Hematopoietic multipotent progenitor cell treated with erythropoietin and hydrocortisone succinate and interleukin-3 and kit ligand, for 4 days (in vitro differentiated cells): ENCODE data around the gene SPDYE3.
"Not testable (repeated sequence)": the region's sequence is repeated elsewhere in the genome, so short reads cannot be mapped to it uniquely, and the experiment has no call there.

Source experiments
- DNase-seq: peaks from one replicate; pipeline ENCODE4 v3.0.0-alpha.2; 2015

Gene SPDYE3, protein sequence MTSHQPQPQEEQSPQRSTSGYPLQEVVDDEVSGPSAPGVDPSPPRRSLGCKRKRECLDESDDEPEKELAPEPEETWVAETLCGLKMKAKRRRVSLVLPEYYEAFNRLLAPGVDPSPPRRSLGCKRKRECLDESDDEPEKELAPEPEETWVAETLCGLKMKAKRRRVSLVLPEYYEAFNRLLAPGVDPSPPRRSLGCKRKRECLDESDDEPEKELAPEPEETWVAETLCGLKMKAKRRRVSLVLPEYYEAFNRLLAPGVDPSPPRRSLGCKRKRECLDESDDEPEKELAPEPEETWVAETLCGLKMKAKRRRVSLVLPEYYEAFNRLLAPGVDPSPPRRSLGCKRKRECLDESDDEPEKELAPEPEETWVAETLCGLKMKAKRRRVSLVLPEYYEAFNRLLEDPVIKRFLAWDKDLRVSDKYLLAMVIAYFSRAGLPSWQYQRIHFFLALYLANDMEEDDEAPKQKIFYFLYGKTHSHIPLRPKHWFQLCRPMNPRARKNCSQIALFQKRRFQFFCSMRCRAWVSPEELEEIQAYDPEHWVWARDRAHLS

DNA sequence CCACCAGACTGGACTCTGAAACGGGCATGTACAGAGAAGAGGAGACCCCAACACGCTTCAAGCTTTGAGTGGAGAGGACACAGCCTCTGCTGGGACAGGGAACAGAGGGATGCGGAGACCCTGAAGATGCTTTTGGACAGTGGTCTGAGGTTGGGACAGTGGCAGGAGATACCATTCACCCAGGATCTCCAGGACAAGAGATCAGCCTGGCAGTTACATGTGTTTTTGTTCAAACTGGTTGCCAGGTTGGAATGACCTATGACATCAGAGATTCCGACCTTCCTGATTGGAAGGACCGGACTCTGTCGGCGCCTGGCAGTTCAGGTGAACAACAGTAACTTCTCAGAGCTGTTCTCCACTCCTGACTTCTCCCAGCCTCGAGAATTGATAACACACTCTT lies at the start of gene SPDYE3:
TSS of gene SPDYE3 (plus strand) at position 301 of the 400 bp plus-strand sequence. CDS start 184 bp downstream, outside the sequence.
- not testable (repeated sequence) for DNase-seq

DNA sequence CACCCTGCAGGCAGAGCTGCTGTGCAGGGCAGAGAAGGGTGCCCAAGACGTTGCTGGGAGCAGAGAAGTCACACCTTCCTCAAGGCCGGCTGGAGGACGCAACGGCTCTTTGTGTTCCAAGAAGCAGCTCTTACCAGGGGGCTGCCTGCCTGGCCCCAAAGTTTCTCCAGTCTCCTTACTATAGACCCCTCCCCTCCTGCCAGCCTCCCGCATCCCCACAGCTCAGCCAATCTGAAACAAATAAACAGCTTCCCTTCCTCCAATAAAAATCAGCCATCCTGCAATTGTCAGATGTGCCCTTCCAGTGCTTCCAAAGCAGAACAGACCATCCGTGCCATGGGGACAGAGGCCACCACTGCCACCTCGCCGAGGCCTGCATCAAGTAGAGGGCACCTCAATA lies 47.5 kb upstream of the SPDYE3 start:
- not testable (repeated sequence) for DNase-seq

DNA sequence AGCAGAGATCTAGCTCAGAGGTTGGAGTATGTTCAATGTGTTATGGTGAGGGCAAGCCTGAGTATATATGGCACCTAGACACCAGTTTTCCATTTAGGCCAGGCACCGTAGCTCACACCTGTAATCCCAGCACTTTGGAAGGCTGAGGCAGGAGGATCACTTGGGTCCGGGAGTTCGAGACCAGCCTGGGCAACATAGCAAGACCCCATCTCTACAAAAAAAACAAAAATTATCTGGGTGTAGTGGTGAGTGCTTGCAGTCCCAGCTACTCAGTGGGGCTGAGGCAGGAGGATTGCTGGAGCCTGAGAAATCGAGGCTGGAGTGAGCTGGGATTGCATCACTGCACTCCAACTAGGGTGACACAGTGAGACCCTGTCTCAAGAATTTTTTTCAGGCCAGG lies 44.6 kb upstream of the SPDYE3 start:
- not testable (repeated sequence) for DNase-seq

DNA sequence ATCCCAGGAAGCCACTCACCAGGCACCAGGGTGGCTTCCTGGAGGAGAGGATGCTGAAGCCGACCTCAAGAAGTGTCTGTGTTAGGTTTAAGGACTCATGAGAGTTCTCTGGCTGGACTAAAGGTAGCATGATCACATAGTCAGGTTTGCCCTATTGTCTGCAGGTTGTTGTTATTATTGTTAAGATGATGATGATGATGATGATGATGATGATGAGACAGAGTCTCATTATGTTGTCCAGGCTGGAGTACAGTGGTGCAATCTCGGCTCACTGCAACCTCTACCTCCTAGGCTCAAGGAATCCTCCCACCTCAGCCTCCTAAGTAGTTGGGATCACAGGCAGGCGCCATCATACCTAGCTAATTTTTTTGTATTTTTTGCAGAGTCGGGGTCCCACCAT lies 43.3 kb upstream of the SPDYE3 start:
- DNase-seq = not testable (repeated sequence)

DNA sequence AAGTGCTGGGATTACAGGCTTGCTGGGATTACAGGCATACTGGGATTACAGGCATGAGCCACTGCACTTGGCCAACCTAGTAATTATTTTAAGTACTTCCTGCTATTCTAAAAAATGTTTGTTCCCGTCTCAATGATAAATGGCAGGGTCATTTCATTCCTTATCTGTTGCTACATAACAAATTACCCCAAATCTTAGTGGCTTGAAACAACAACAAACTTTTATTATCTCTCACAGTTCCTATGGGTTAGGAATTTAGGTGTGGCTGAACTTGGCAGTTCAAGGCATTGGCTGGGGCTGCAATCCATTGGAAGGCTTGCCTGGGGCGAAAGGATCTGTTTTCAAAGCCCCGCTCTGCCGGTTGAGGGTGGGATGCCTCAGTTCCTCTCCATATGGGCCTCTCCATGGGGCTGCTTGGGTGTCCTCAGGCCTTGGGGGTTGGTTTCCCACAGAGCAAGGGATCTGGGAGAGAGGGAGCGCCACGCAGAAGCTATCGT lies 42.8 kb upstream of the SPDYE3 start:
- not testable (repeated sequence) for DNase-seq

DNA sequence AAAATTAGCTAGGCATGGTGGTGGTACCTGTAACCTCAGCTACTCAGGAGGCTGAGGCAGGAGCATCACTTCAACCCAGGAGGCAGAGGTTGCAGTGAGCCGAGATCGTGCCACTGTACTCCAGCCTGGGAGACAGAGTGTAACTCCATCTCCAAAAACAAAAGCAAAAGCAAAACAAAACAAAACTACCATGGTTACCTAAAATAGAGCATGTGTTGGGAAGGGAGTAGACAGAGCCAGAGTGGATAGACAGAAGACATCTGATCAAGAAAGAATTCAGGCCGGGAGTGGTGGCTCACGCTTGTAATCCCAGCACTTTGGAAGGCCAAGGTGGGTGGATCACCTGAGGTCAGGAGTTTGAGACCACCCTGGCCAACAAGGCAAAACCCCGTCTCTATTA lies 41.7 kb upstream of the SPDYE3 start:
- DNase-seq = not testable (repeated sequence)

DNA sequence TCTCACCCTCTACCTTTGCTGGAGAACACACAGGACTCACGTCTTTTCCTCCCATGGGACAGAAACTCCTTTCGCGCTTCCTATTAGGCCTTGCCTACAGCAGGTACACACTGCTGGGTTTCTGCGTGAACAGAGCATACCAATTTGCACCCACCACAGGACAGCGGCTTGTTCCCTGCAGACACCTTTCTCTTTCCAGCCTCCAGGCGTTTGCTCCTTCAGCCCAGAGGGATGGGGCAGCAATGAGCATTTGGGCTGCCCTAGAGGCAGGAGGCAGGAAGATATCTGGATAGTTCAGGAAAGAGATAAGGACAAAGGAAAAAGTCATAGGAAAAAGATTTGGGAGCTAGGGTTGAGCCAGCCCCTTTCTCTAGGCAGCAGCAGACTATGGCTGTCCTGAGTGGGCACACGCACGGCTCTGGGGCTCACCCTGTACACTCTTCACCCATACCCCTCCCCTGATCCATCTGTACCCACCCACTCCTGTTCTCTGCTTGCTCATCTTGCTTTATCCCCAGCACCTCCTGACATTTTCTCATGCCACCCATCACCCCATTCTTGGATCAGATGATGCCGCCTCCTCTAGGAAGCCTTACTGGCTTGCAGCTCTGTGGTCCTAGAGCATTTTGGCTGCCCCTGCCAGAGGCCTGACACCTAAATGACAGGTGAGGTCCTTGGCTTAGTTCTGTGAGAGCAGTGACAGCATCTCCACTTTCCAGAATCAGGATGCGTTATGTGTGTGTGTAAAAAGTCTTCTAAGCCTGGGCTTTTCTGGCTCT lies 40.7 kb upstream of the SPDYE3 start:
- no peak for DNase-seq

DNA sequence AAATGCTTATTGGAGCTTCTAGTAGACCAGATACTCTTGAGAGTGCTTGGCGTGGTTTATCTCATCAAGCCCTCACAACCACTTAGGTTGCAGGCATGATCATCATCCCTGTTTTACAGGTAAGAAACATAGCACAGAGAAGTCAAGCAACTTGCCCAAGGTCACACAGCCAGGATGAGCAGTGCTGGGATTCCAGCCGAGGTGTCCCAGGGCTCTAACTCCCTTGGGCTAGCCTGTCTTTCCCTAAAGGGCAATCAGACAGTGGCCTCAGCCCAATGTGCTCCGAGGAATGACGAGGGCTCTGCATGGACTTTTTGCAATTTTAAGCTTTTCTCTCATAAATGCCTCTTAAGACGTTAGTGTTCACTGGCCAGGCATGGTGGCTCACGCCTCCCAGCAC lies 39.9 kb upstream of the SPDYE3 start:
- no peak for DNase-seq

DNA sequence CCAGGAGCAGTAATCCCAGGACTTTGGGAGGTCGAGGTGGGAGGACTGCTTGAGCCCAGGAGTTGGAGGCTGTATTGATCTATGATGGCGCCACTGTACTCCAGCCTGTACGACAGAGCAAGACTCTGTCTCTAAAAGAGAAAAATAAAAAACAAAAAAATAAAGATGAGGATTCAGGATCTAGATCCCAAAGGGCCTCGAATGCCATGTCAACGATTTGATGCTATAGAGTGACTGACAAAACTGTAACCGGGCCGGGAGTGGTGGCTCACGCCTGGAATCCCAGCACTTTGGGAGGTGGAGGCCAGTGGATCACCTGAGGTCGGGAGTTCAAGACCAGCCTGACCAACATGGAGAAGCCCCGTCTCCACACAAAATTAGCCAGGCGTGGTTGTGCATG lies 38.6 kb upstream of the SPDYE3 start:
- DNase-seq = not testable (repeated sequence)

DNA sequence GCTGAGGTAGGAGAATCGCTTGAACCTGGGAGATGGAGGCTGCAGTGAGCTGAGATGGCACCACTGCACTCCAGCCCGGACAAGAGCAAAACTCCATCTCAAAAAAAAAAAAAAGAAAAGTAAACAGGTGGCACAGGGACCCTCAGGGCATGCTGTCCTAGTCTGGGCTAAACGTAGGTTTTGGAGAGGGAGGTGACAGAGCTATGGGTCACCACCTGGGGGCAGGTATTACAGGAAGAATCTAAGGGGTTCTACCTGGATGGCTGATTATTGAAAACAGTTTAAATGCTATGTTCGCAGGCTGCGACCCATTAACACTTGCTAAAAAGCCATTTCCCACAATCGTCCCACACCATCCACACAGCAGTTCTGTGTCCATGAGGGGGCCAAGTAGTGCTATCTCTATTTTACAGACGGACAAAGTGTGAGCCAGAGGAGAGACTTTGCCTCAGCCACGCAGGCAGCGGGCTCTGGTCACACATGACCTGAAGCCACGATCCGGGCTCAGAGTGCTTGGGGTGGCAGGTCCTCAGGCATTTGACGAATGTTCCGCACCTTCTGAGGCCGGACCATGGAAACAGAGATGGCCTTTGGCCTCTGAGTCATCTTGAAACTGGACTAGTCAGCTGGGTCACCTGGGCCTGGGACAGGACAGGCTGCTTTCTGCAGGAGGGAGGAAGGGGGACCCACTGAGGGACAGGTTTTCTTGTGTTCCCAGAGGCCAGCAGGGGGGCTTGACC lies 38.0 kb upstream of the SPDYE3 start:
- DNase-seq = peak; percentile 70

DNA sequence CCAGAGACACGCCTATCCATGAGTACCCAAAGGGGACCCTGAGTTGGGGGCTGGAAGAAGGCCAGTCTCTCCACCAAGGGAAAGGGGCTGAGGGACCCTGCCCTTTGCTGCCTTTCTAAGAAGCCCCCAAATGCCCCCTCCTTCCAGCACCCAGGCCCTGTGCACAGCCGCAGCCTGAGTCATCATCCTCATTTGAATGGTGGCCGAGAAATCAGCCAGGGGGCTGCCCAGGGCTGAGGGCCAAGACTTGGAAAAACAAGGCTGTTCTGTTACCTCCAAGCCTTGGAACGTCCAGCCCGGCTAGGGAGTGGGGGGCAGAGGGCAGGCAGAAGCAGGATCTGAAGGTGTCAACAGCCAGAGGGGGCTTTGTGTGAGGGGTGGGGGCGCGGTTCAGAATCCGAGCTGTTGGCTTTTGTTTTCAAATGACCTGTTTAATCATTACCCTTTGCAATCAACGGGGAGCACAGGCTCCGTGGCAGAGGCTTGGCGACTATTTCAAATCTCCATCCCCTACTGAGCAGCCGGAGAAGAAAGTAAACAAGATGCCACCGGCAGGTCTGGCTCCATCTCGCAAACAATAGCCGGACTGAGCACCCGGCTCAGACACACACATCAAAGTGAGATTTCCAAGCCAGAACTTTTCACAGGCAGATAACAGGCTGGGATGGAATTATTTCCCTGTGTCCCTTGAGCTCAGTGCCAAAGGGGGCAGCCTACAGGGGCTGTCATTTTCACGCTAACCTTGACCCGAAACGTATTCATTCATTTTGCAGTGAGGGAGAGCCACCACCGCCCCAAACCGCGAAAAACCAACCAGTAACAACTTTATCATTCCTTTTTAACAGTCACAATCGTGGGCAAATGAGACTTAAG lies 37.2 kb upstream of the SPDYE3 start:
- peak; percentile 36 for DNase-seq

DNA sequence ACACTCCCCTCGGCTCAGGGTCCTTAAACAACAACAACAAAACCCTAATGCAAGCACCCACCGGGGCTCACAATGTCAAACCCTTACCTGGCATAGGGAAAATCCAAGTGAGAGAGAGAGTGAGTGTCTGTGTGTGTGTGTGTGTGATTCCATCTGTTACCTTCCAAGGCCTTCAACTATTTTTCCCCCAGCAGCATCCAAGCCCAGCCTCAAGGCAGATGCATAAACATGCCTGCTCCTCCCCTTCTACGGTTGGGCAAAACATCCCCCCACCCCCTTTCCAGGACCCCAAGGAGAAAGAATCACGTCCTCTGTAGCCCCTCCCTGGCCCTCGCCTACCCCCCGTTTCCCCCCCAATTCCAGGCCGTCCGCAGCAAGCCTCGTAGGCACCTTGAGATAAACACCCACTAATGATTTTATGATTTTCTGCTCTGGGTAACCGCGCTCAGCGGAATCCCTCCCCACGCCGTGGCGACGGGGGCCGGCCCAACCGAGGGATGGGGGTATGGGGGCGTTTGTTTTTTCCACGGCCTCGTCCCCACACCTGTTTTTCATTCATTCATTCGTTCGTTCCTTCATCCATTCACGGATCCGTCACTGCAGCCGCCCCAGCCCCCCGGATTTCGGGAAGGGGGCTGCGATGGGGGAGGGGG lies 36.4 kb upstream of the SPDYE3 start:
- DNase-seq = peak; percentile 26

DNA sequence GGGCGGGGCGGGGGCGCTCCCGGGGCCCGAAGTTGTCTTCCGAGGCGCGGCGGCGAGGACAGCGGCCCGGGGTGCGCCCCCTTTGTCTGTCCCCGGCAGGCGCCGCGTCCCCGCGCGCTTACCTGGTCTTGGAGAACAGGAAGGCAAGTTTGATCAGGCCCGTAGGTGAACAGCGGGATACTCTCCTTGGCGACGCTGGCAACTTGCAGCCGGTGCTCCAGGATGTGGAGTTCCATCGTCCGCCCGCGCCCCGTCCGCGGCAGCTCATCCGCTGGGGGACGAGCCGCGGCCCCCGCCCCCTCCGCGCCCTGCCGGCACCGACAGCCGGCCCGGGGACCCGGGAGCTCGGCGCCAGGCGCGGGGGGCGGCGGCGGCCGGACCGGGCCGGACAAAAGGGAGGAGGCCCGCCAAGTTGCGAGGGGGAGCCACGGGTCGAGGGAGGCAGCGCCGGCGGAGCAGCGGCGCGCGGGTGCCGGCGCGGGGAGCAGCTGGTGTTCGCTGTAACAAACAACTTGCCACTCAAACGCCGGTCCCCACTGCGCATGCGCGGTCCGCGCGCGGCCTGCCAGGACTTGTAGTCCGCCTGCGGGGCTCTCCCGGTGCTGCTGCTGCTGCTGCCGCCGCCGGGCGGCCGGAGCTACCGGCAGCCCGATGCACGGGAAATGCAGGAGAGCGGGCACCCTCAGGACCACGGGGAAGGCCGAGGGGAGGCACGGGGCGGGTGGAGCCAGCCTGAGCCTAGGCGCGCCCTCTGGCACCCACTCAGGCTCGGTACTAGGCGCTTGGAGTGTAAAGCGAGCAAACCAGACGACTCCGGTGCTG lies 35.6 kb upstream of the SPDYE3 start:
- DNase-seq = peak; percentile 97

DNA sequence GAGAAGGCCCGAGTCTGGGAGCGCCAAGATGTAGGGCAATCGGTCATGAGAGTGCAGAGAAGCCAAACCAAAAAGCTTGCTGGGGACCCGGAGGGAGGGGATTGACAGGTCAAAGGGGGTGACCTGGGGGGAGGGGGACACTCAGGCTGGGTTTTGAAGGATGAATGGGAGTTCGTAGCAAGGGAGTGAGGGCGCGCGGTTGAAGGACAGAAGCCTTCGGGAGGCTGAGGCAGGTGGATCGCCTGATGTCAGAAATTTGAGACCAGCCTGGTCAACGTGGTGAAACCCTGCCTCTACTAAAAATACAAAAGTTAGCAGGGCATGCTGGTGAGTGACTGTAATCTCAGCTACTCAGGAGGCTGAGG lies 35.0 kb upstream of the SPDYE3 start:
- DNase-seq = not testable (repeated sequence)

DNA sequence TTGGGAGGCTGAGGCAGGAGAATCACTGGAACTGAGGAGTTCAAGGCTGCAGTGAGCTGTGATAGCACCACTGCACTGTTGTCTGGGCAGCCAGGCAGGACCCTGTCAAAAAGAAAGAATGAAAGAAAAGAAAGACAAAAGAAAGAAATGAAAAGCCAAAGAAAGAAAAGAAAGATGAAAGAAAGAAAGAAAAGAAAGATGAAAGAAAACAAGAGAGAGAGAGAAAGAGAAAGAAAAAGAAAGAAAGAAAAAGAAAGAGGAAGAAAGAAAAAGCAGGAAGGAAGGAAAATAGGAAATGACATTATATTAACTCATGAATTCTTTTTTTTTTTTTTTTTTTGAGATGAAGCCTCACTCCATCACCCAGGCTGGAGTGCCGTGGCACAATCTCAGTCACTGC lies 32.4 kb upstream of the SPDYE3 start:
- DNase-seq = no peak

DNA sequence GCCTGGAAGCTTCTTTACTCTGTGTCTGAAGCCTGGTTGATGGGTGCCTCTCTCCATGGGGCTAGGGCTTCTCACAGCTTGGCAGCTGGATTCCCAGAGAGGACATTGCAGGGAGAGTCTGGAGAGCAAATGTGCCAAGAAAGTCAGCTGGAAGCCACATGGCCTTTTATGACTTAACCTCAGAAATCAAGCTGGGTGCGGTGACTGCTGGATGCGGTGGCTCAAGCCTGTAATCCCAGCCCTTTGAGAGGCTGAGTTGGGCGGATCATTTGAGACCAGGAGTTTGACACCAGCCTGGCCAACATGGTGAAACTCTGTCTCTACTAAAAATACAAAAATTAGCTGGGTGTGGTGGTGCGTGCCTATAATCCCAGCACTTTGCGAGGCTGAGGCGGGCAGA lies 31.4 kb upstream of the SPDYE3 start:
- not testable (repeated sequence) for DNase-seq

DNA sequence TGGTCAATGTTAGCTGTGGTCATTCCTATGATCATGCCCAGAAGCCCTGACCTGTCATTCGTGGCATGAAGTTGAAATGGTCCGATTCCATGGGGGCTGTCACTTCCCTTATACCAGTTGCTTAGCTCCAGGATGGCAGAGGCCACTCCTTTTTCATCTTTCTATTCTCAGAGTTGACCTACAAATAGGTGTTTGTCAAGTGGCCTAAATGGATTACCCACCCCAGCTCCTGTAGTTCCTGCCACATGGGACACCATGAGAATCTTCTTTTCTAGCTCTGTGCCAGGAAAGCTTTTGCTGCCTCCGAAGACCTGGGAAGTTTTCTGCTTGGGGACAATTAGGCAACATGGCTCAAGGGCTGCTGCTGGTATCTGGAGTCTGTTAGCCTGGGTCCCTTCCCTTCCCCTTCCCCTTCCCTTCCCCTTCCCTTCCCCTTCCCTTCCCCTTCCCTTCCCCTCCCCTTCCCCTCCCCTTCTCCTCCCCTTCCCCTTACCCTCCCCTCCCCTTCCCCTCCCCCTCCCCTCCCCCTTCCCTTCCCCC lies 25.4 kb upstream of the SPDYE3 start:
- not testable (repeated sequence) for DNase-seq

DNA sequence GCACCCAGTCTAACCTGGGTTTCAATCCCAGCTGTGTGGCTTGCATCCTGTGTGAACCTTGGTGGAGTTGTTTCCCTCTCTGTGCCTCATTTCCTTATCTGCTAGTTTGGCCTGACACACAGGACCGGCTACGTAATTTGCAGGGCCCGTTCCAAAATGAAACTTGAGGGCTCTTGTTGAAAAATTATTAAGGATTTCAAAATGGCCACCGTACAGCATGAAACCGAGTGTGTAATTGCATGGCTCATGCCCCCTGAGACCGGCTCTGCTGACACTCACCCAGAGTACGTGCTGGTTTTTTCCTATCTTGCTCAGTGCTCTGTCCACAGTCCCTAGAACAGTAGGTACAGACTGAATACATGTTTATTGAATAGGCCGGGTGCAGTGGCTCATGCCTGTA lies 24.4 kb upstream of the SPDYE3 start:
- not testable (repeated sequence) for DNase-seq

DNA sequence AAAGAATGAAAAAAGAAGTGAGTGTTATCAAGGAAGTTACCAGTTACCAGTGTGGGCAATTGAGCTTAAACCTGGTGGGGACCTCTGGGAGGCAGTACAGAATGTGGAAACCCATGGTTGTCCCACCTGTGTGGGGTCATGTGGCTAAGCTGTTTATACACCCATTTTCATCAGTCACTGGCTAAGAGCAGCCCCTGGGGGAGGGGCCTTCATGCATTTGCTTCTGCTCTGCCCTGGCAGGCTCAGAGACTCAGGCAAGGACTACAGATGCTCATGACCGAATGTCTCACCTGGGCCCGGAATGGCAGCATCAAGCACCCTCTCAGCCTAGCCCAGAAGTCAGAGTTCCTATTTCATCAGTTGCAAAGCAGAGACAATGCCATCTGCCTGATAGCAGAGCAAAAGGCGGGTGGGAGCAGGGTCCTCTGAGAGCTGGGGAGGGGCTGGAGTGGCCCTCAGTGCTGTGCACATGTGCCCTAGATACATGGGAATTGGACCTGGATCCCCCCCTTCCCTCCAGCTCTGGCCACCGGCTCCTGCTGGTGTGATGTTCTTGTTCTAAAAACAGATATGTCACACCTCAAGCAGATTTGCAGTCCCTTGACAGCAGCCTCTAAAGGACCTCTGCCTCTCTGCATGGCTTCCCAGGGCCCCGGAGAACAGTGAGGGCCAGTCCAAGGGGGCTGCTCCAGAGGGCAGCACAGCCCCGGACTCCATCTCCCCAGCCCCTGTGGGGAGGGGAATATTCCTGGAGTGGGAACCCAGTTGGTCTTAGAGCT lies 20.1 kb upstream of the SPDYE3 start:
- not testable (repeated sequence) for DNase-seq
